ENCODE results near the gene KCNN3.

Gene KCNN3

DNA sequence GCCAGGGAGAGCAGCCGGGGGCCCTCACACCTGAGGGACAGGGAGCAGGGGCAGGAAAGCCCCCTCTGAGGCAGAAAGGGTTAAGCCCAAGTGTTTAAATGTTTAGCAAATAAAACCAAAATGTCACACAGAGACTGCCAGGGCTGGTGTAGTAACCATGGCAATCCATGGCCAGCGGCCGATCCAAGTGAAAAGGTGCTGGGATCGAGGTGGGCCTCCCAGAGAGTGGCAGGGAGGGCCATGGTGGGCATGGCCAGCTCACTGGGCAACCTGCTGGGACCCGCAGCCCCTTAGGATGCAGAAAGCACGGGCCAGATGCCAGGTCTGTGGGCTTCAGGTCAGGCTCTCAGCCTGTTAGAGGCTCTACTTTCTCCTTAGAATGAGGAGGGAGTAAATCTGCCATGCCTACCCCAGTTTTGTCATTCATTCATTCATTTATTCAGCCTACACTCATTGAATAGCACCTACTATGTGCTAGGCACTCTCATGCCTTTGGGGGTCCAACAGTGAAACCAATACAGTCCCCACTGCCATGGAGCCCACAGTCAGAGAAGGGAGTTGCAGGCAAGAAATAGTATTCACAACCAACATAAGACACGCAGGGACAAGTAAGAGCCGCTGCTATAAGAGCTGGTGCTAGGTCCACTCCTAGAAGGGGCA, 56.1 kb downstream of the KCNN3 start:
- DNase-seq, result no peak

DNA sequence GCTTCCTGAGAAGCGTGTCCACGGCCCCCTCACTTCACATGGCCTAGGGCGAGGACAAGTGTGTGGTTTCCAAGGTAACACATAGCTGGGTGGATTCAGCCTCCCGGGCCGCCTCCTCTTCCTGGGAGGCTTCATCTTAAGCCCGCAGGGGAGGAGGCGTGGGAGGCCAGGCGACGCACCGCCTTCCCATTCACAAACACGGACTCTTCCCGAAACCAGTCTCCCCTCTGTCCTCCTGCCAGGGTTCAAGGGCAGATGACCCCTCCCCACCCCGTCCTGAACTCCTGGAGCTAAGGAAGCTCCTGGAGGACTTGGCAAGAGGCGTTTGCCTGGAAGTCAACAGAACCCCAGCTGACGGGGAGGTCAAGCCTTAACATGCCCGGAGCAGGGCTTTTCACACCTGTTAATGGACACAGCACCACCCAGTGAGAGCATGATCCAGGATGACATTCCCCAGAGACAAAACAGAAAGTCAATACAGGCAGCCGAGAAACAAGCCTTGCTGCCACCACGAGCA, 56.7 kb downstream of the KCNN3 start:
- no peak for DNase-seq

DNA sequence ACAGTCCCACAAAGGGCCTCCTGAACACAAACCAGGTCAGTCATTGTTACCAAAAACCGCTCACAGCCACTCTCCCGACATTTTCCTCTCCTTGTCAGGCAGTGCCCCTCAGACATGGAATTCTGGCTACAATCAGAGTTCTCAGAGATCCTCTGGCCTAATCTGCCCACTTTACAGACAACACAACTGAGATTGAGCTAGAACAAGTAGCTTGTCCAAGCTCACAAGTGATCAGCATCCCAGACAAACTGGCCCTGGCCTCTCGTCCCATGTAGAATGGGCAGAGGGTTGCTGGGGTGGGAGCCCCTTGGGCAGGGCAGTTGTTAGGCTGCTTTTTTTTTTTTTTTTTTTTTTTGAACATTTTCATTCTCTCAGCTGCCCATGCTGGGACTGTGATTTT, 57.2 kb downstream of the KCNN3 start:
- no peak for DNase-seq

DNA sequence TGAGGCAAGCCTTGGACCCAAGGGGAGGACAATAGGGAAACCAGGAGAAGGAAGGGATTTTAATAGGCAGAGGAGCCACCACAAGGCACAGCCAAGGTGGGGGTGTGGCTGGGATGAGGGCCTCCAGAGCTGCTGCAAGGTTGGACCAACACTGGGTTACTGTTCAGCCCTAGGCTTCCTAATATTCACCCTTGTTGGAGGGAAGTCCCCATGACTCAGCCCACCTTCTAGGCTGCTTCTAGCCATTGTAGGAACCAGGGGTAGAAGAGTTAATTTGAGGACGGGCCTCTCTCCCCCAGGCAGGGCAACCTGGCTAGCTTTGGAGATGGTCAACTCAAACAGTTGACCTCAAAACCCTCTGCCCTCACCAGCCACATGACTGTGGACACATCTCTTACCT, 59.5 kb downstream of the KCNN3 start:
- no peak for DNase-seq

DNA sequence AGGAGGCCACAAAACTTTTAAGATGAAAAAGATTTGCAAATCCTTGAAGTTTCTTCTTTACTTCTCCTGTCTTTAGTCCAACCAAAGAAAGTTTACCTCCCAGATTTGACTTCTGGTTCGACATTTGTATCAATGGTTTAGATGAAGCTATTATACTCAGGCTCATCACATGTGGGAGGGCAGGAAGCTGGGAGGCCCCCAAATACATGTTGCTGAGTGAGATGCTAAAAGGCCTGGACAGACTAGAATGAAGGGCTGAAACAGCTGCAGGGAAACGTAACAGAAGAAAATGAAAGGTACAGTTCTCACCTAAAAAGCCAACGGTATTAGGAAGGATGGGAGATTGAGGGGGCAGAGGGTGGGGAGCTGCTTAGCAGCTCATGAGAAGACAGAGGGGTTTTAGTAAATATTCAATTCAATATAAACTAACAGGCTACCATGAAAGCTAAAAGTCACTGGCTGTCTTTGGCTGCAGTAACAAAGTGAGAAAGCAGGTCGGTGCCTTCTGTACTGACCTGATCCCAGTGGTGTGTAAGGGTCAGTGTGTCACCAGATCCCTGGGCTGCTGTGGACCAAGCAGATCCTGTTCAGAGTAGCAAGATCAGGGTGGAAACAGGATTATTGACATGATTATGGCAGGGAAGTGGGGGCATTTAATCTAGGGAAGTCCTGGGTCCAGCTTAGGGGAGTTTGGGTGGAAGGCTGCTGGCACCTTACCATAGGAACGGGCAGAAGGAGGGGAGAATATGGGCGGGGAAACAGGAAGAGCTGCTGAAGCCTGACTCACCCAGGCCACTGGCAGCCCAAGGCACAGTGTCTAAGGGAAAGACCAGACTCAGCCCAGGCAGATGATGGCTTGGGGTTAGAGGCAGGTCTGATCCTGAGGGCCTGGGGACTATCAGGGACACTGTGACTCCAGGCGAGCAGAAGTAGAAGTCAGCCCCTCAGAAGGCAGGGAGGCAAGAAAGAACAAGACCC, 60.4 kb downstream of the KCNN3 start:
- no peak for DNase-seq

DNA sequence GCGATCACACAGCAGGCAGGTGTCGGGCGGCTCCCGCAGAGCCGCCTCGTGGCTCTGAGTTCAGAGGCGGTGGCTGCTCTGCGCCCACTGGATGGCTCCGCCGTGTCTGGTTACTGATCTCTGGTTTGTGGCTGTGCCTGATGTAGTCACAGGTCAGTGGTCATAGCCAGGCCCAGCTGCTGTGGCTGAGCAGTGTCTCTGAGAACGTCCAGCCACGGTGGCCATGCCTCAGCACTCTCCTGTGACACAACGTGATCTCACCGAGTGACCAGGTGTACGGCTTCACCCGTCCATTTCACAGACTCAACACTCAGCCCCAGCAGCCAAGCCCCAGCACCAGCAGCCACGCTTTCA, 61.2 kb downstream of the KCNN3 start:
- no peak for DNase-seq

DNA sequence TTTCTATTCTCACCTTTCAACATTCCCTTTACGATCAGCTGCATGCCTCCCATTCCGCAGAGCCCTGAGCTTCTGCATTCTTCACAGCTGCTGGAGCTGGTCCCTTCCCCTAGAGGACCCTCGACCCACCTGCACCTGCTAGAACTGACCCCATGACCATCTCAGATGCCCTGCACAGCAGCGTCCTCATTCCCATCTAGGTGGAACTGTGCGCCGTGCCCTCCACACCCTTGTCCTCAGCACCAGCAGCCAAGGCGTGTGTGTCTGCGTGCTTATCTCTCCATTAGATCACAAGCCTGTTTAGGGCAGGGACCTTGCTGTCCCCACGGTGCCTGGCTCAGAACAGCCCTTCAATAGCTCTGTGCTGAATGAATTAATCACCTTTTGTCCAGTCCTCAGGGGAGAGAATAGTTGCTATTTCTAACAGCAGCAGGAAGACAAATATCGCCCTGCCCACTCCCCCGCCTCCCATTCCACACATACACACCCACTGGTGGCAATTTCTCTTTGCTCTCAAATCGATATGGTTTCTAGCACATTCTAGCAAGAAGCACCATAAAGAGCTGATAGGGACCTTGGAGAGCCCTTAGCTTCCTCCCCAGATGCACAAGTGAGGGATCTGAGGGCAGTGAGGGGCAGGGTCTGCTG, 61.7 kb downstream of the KCNN3 start:
- no peak for DNase-seq

DNA sequence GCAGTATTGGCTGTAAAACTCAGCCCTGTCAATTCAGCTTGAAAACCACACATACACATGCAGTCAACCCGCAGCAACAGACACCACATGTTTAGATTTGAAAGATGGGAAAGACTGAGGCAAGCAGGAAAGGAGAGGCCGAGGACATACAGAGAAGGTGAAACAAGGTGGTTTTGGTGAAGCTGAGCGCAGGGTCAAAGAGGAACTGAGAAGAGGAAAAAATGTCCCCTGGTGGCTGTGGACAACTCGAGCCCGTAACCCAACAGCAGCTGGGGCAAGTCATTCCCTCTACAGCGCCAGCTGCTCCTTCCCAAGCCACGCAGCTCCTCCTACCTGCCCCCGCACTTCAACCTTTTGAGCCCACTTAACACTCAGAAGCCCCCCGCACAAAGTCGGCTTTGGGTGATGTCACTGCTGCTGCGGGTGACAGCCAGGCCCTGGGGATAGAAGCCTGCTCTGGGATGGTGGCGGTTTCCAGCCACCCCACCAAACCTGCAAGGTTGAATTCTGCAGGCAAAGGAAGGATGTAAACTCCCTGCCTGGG, 63.0 kb downstream of the KCNN3 start:
- no peak for DNase-seq

DNA sequence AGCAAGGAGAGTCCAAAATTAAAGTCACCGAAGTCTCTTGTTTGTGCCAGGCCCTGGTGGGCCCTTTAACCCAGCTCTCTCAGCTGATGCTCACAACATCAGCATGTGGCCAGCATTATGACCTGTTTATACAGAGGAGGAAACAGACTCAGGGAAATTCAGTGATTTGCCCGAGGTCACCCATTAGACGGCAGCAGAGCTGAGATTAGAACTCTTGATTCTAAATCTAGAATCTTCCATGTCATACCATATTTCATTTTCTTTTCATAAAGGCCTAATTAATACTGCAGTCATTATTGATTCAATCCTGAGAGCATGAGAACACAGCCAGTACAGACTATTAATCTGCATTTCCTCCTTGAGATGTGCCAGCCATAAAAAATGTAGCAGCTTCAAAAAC, 63.7 kb downstream of the KCNN3 start:
- no peak for DNase-seq

DNA sequence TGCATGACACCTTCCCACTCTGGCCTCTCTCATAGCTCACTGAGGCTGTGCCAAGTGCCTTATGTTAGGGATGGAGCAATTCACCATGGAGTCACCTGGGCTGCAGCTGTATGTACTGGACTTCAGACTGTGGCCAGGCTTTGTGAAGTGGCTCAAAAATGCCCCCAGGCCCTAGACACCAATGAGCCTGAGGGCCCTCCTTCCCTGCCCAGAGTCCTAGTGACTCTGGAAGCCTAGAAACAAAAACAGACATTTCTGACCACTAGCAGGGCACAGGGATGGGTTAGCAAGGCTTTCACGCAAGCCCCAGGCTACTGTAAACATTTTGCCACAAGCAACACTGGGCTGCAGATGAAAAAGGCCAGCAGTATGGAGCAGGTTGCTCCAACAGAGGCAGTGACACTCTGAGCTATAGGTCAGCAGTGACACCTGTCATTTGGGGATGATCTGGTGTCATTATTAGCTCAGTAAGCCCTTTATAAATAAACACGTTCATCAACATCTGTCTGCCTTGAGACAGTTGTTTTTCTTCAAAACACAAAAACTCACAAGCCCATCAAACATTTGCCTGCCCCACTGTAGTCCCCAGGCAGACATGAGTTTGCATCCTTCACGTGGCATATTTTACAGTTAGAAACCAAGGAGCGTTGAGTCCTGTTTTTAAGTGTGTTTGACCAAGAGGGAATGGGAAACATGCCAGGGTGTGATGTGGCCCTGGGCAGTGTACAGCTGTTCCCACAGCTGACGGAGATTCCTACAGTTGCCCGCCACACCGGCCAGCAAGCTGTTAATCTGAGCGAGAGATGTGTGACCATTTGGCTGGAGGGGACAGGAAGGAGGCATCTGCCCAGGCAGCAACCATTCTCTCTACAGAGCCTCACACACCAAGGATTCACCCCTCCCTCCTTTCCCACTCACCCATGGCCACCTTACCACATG, 66.8 kb downstream of the KCNN3 start:
- DNase-seq, result no peak

DNA sequence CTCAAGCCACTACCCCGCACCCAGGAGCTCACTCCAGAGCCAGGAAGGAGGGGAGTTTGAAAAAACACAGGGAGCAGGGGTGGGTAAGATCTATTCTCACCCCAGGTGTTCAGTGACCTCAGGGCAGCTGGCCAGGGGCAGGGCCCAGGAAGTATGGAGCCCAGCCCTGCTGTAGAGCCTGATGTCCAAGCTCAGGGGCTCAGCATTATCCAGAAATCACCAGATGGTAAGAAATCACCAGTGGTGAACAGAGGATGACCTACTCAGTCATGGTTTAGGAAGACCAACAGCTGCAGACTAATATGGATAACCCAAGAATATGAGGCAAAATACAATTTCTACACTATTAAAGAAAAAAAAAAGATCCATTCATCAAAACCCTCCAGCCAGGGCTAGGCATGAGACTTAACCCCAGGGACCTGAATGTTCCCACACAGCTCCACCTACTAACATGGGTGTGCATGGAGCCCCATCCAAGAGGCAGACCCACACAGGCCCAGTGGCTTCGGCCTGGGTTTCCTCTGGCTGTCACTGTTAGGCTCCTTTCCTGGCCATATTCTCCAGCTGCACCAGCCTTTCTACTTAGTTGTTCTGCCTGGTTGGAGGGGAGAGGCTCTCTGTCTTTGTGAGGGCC, 67.6 kb downstream of the KCNN3 start:
- DNase-seq, result no peak

DNA sequence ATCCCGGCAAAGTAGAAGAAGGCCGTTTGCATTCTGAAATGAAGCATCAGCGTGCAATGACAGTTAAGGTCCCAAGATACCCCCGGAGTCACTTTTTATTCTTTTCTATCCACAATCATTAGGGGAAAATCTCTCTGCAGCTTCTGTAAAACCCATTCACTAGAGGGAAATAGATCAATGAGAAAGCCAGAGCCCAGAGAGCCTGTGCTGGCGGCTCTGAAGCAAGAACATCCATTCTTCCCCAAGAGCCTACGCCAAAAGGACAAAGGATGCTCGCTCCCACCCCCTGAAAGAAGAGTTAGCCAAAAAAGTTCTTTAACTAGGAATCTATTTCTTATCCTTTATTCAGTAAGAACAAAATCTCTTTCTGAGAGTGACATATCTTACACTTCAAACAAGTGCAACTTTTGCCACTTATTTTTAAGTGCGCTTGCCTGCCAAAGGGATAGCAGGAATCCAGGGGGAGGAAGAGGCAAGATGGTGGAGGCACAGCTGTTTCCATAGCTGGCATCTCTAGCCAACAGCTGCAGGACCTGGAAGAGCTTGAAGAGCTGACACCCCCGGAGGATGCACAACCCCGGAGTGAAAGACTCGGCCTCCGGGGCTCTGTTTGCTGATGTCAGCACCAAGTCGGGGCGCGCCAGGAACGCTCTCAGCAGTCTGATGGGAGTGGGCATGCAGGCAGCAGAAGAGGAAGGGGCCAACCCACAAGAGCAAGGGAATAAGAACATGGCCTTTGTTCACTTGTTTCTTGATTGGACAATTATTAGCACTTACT, 68.7 kb downstream of the KCNN3 start:
- no peak for DNase-seq

DNA sequence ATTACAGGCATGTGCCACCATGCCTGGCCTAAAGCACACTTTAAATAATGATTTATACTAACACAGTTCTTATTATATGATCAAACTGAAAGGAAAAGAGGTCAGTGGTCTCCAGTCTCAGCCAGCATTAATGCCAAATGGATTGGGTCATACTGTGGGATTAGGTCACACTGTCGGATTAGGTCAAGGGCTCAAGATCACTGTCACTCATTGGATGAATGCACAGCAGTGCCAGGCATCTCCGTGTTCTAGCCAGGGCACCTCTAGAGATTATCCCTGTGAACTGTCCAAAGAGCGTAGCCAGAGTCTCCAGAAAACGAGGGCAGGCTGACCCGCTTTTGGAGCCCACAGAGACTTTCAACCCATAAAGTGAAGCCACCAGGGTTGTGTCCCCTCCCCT, 70.9 kb downstream of the KCNN3 start:
- DNase-seq, result no peak

DNA sequence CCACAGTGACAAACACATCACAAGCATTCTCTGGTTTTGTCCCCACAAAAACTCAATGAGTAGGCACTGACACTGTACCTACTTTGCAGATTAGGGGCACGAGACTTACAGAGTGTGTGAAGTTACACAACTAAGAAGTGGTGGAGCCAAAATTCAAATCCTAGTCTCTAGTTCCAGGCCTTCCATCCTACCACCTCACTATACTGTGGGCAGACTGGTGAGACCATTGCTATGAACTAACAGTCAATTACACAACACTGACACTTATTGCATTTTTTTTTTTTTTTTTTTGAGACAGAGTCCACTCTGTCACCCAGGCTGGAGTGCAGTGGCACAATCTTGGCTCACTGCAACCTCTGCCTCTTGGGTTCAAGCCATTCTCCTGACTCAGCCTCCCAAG, 71.4 kb downstream of the KCNN3 start:
- DNase-seq, result no peak

DNA sequence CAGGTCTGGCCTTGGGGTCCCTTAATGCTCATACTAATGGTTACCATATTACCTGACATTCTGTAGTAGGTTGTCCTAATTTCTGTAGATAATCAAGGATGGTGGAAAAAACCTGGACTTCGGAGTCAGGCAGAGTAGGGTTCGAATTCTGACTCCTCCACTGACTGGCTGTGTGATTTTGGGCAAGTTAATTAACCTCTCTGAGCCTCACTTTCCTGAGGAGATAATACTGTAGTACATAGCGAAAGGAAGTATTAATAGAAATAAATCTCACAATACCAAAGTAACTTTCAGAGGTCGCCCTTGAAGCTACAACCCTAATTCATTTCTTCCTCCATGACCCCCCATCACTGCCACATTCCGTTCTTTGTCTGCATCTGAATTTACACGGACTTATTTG, 72.9 kb downstream of the KCNN3 start:
- DNase-seq, result no peak

DNA sequence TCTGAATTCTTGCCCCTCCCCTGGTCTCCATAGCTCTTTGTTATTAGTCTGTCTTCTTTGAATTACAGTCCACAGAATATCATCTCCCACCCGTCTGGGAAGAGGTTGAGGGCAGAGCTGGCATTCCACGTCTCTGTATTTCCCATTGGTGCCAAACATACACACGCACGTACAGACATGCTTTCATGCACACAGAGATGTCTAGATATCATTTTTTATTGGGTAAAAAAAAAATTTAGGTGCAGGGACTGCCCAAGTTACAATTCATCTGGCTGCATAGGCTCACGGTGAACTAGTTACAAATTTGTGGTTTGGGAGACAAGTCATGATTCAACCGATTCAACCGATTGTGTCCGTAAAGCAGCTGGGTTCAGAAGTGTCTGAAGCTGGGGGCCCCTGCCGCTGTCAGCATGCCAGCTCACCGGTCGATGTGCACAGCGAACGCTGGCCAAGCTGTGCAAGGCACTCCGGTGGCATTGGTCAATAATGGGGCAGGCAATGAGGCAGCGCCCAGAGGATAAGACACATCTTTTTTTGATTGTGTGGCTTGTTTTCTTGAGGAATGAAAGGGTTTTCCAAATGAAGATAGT, 73.7 kb downstream of the KCNN3 start:
- no peak for DNase-seq

DNA sequence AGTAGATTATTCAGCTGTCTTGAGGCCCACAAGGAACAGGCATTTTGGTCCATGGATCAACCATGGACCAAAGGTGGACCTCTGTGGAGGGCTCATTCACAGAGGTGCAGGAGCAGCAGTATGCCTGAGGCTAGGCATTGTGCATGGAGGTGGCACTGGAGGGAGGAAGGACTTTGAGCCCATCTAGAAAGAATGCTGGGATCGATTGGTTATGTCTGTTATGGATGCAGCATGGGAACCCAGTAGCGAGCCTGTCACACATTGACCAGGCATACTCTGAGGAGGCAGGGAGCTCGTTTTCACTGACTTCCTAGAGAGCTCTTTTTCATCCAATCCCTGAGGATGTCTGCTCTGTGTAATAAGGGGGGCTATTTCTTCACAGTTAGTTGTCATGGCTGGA, 75.5 kb downstream of the KCNN3 start:
- no peak for DNase-seq

DNA sequence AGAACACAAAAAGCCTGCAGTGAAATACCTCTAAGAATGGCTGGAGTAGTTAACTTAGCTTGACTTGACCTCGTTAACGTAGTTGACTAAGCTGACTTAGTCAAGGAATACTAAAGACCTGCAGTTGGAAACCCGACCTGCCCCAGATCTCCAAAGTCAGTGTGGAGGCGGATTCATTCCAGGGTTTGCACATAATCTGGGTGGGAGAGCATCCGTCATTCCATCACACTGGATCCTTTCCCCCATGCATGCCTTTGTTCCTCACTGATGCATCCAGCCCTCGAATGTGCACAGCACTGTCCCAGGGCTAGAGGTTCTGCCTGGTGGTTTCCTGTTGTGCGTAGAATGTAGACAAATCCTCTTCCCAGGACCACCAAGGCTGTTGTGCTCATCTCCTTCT, 76.4 kb downstream of the KCNN3 start:
- DNase-seq, result no peak

DNA sequence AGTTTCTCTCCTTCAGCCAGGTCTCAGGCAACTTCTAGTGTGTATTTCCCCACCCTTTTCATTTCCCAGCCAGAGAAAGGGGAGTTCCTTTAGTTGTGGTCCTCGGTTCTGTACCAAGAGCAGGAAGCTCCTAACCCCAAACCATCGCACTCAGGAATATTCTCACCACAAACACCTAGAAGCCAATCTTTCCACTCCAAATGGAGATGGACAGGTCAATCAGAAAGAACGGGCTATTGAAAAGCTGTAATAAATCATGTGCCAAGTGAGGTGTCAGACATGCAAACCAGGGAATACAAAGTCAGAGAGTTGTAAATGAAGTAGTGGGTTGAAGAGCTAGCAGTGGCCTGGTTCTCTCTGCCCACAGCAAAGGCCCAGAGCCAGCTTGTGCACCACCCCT, 77.2 kb downstream of the KCNN3 start:
- DNase-seq, result no peak

All from activated naive CD4-positive, alpha-beta T cell (primary cell).